CD4-positive, alpha-beta T cell treated with Interleukin-4 for 1 hour (primary cell): ENCODE measurements around the gene HOXC6.

Source experiments
- DNase-seq, 2 donors: peaks; one replicate each; pipeline ENCODE4 v3.0.0-alpha.2; 2020 to 2022

Gene HOXC6

GRCh38 chr12:53990311-53991076, 37.7 kb upstream of the HOXC6 start:
- DNase-seq = no peak

GRCh38 chr12:53991077-53991460, 37.2 kb upstream of the HOXC6 start:
- no peak for DNase-seq

GRCh38 chr12:53992377-53992889, 35.8 kb upstream of the HOXC6 start:
- DNase-seq = no peak

- DNase-seq = no peak
Measured at GRCh38 chr12:53993162-53994008, 34.9 kb upstream of the HOXC6 start.

- no peak for DNase-seq
Measured at GRCh38 chr12:53994009-53994263, 34.3 kb upstream of the HOXC6 start.

- DNase-seq = no peak
Measured at GRCh38 chr12:53994264-53995001, 33.8 kb upstream of the HOXC6 start.

GRCh38 chr12:53995002-53995377, 33.2 kb upstream of the HOXC6 start:
- DNase-seq = no peak

GRCh38 chr12:53995378-53996239, 32.6 kb upstream of the HOXC6 start:
- DNase-seq = no peak

GRCh38 chr12:53996240-53997203, 31.7 kb upstream of the HOXC6 start:
- no peak for DNase-seq

GRCh38 chr12:53997204-53998109, 30.8 kb upstream of the HOXC6 start:
- DNase-seq = no peak

- no peak for DNase-seq
Measured at GRCh38 chr12:53998110-53998899, 29.9 kb upstream of the HOXC6 start.

- DNase-seq = no peak
Measured at GRCh38 chr12:53998900-53999236, 29.4 kb upstream of the HOXC6 start.

- no peak for DNase-seq
Measured at GRCh38 chr12:53999559-54000115, 28.6 kb upstream of the HOXC6 start.

- no peak for DNase-seq
Measured at GRCh38 chr12:54000116-54001114, 27.8 kb upstream of the HOXC6 start, which contains the start of gene HOXC9. HOXC9 (plus strand) TSS chr12:54000161; CDS start chr12:54000189, 28 bp downstream.

GRCh38 chr12:54001283-54002187, 26.7 kb upstream of the HOXC6 start:
- DNase-seq = no peak

GRCh38 chr12:54002278-54002914, 25.8 kb upstream of the HOXC6 start:
- DNase-seq = no peak
